Kidney glomerular epithelial cell (primary cell): ENCODE data around the gene EMC9.

Experiments
- DNase-seq: peaks from one replicate; lab custom pipeline; 2025; lab: John Stamatoyannopoulos, UW

The EMC9 gene

GRCh38 chr14:24149302-24149969 is 8.0 kb upstream of the EMC9 start:
- no peak for DNase-seq

DNA sequence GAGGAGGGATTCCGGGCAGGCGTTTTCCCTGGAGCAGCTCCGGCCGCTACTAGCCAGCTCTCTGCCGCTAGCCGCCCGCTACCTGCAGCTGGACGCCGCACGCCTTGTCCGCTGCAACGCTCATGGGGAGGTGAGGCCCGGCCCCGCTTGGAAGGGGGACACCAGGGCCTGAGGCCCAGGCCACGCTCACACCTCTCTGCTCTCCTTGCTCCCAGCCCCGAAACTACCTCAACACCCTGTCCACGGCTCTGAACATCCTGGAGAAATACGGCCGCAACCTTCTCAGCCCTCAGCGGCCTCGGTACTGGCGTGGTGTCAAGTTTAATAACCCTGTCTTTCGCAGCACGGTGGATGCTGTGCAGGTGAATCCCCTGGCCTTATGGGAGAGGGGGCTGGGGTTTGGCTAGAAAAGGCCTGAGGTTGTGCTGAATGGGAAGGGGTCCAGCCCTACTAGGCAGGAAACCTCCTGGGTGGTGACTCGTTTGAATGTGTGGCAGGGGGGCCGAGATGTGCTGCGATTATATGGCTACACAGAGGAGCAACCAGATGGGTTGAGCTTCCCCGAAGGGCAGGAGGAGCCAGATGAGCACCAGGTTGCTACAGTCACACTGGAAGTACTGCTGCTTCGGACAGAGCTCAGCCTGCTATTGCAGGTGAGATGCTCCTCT is 6.5 kb upstream of the EMC9 start:
- DNase-seq, result no peak

DNA sequence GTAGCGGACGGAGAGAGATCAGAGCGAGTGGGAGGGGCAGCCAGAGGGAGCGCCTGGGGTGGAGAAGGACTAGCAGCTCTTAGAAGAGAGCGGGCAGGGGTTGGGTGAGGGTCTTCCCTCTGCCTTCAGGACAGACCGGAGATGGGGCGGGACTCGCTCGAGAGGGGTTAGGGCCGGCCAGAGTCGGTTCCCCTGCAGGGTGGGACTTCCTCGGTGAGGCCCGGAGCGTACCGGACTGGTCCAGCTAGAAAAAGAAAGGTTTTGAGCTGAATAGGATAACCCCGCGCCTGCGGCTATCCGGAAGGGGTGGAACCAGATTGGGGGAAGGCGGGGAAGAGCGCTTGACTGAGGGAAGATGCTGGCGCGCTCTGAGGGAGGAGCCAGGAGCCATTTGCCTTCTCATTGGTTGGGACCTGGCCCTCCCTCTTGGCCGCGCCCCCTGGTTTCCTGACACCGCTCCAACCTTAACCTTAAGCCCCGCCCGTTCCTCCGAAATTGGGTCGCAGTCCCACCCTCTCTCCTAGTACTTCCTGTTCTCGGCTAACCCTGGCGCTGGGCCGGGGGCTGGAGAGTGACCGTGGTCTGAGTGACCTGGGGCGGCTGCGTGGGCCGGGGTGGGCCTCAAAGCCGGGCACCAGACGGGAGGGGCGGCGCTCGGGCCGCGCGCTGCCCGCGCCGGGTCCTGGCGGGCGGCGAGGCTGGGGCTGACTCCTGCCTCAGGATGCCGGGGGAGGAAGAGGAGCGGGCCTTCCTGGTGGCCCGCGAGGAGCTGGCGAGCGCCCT is 5.8 kb upstream of the EMC9 start, which contains the start of gene RNF31:
TSS of gene RNF31 (plus strand) at position 521 of the 783 bp plus-strand sequence. CDS start at position 722, 201 bp downstream.
- DNase-seq, result peak; percentile 96

GRCh38 chr14:24146453-24146977 is 5.1 kb upstream of the EMC9 start, which contains the start of gene PSME2:
TSS of gene PSME2 (minus strand) at chr14:24146610. CDS start at chr14:24146581, 29 bp downstream.
- DNase-seq, result peak; percentile 97

- peak; percentile 84 for DNase-seq
Observed at GRCh38 chr14:24145690-24146452, 4.5 kb upstream of the EMC9 start.

DNA sequence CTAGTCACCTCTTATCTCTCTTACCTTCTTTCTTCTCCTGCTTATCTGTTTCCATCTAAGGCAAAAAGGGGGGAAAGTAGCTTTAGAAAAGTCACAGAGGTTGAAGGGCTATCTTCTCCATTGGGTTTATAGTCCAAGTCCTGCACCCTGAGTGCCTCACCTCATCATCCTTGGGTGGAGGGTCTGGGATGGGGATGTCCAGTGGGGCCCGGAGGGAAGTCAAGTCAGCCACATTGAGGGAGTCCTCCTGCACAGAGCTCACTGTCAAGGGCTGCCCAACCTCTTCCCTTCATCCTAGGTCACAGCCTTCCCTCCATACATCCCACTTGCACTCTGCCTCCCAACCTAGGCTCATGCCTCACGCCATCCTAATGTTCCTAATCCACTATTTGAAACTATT is 3.8 kb upstream of the EMC9 start:
- no peak for DNase-seq

DNA sequence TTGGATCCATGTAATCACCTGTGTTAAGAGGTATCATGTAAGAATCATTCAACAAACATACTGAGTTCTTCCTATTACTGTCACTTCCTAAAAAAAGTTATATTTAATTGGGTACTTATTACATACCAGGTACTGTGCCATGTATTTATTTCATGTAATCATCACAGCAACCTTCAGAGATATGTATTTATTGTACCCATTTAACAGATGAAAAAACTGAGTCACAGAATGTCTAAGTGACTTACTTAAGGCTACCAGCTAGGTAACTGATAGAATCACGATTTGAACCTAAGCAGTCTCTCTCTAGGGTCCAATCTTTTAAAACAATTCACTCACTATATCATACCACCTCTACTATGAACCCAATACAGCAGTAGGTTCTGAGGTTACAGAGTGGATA is 3.1 kb upstream of the EMC9 start:
- DNase-seq, result no peak

- no peak for DNase-seq
Observed at GRCh38 chr14:24143511-24143910, 2.1 kb upstream of the EMC9 start.

- DNase-seq, result no peak
Observed at GRCh38 chr14:24139272-24139934, 2.0 kb downstream of the EMC9 start.

DNA sequence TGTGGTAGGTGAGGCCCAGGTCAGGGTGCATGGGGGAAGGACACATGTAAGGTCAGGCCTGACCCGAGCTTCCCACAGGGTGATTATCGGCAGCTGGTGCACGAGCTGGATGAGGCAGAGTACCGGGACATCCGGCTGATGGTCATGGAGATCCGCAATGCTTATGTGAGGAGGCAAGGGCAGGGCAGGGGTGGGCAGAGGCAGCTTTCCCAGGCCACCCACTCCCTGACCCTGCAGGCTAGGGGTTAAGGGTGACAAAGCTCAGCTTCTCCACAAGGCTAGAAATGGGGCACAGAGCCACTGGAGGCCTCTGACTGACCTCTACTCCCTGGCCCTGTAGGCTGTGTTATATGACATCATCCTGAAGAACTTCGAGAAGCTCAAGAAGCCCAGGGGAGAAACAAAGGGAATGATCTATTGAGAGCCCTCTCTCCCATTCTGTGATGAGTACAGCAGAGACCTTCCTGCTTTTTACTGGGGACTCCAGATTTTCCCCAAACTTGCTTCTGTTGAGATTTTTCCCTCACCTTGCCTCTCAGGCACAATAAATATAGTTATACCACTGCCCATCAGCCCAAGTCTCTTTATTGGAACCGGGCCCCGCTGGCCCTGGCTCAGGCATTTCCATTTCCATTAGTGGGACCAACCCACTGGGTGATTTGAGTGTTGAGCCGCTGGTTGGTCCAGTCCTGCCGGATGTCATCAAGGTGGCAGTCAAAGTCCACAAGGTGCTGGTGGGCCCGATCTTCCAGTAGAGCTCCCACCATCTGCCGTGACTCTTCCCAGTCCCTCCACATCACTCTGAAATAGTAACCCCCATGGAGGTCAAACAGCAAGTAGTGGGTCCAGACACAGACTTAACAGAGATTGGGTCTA is 2.8 kb downstream of the EMC9 start:
- no peak for DNase-seq

- DNase-seq, result no peak
Observed at GRCh38 chr14:24137529-24138395, 3.6 kb downstream of the EMC9 start.

DNA sequence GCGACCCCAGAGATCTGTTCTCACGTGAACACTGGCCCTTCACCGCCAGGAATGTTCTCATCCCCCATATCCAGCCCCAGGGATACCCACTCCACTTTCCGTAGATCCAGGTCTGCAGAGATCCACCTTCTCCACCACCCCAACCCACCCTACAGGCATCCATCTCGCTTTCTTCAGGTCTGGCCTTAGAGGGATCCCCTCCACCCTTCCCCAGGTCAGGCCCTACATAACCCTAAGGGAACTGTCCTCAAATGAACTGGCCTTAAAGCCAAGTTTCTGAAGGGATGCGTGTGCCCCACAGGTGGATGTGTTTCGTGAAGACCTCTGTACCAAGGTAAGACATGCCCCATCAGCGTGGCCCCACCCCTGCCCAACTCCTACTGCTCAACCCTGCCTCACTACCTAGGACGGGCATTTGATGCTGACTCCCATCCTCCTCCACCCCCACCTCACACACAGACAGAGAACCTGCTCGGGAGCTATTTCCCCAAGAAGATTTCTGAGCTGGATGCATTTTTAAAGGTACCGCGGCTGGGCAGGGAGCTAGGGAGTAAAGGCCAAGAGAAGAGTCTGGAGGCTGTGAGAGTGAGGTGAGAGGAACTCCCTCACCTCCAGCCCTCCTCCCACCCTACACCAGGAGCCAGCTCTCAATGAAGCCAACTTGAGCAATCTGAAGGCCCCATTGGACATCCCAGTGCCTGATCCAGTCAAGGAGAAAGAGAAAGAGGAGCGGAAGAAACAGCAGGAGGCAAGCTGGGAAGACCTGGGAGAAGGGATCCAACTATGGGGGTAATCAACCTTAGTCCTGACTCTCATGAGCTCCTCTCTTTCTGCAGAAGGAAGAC is 4.5 kb downstream of the EMC9 start:
- DNase-seq, result no peak

GRCh38 chr14:24135834-24136683 is 5.3 kb downstream of the EMC9 start, which contains the start of gene PSME1:
TSS of gene PSME1 (plus strand) at chr14:24136194. CDS start at chr14:24136263, 69 bp downstream.
- DNase-seq, result peak; percentile 77

DNA sequence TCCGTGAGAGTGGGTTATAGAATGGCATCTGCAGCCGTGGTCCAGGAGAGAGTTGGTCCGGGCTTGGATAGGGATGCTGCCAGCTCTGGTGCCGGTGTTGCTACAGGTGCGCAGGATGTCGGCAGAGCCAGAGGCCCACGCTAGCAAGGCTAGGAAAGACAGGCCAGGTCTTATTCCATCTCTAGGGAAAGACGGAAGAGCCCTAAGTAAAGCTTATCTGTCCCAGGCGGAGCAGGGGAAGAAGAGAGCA is 5.9 kb downstream of the EMC9 start:
- no peak for DNase-seq

- DNase-seq, result no peak
Observed at GRCh38 chr14:24133735-24134134, 7.7 kb downstream of the EMC9 start.

GRCh38 chr14:24132976-24133375 is 8.4 kb downstream of the EMC9 start:
- DNase-seq, result no peak

- no peak for DNase-seq
Observed at GRCh38 chr14:24132061-24132685, 9.2 kb downstream of the EMC9 start.
